GM21381 (cell line): ENCODE data around the gene LRRC36.
A peak's percentile ranks its signal among the peaks of the same experiment; 100 is the strongest.

ENCODE experiments used
- ATAC-seq: cut with Tn5 transposase; IDR thresholded peaks from one replicate; pipeline ENCODE4 v1.9.1; 2021; ENCODE audit warnings: mild to moderate bottlenecking, moderate library complexity; ENCODE audit not compliant: unreplicated experiment

The LRRC36 gene

DNA sequence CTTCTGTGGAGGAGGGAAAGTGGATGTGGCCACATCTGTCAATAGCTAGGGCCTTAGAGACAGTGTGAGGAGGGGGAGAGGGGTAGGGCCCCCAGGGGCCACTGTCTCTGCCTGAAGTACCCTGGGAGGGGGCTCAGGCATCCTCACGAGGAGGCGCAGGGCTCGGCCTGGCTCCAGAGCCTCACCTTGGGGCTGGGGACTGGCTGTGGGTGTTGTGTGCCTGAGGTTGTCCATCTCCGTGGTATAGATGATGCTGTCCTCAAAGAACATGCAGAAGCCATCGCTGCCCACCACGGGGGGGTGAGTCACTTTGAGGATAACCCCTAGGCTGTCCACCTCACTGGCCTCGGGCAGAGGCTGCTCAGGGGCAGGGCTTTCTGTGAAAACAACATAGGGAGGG lies 35.2 kb upstream of the LRRC36 start:
- no peak for ATAC-seq

DNA sequence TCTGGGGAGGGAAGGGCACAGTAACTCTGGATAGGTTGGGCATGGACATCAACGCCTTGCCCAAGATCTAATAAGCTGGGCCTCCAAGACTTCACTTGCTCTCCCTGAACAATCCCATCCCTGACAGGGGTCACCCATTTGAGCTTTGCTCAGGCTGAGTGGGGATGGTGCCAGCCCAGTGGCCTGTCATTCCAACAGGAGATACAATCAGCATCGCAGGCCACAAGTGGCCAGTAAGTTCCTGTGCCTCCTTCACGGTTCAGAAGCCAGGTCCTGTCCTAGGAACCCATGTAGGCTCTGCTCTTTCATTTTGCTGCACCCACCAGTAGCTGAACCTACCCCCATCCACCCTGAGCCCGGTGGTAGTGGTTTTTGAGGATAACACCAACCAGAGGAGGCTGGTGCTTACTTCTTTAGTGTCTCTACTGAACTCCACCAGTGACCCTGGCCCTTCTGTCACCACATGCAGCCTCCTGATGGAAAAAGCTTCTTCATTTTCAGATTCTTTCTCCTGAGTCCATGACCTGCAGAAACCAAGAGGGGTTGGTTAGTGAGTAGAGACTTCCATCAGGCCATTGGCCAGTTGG lies 32.4 kb upstream of the LRRC36 start:
- no peak for ATAC-seq

DNA sequence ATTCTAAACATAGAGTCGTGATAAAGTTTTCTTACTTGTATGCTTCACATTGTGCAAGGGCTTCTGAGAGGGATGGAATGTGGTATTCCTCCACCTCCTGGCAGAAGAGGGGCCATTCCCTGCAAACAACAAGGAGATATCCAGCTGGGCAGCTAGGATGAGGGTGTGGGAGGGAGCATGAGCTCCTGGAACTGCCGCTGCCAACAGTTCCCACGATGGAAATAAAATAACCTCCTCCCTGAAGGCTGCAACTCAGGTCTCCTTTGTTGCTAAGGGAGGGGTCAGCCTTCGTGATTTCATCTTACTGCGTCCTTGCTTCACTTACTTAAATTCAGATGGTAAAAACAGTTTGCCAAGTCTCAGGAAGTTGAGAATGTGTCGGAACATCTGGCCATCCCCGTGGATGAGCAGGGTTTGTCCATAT lies 31.7 kb upstream of the LRRC36 start:
- ATAC-seq = no peak

DNA sequence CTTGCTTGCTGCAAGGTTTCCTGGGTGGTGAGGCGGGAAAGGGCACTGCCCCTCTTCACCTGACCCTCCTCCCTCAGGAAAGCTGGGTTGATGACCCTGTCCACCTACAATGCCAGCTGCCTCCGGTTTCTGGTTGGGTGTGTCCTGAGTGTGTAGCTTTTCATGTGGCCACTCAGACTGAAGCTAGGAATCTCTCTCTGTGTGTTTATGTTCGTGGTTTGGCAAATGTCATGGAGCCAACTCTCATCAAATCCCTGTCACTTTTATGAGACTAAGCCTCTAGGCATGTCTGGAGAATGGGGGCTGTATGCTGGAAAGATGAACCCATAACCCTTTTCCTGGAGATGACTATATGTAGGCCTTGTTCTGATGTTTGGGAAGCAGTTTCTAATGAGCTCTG lies 30.2 kb upstream of the LRRC36 start:
- no peak for ATAC-seq

DNA sequence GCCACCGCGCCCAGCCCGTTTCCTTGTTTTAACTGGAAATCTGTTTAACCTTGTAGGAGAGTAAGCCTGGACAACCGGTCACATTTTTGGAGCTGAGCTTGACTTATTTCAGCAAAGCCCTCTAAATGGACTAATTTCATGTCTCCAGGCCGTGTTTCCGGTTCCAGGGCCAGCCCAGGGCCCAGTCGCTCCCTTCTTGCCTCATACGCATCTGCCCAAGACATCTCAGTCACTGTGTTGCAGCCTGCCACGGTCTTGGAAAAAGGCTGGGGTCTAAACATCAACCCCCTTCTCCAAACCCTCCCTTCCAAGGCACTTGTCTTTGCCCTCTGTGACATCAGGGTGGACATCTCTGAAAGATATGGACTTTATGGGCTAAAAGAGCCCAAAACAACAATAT lies 28.3 kb upstream of the LRRC36 start:
- ATAC-seq = no peak

DNA sequence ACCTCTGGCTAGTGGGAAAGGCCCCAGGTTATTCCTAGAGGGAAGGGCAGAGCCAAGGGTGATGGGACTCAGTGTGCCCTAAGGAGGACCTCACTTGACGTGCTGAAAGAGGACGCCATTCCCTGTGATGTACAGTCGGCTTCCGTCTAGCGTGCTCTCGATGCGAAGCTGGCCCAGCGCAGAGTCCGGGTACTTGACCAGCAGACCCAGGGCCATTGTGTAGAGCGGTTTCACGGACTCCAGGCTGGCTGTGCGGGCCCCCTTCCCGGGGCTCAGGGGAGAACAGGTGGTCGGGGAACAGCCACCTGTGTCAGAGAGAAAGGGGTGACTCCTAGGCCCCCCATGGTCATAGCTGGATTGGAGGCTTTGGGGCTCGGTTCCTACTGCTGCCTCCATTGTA lies 27.3 kb upstream of the LRRC36 start:
- no peak for ATAC-seq

DNA sequence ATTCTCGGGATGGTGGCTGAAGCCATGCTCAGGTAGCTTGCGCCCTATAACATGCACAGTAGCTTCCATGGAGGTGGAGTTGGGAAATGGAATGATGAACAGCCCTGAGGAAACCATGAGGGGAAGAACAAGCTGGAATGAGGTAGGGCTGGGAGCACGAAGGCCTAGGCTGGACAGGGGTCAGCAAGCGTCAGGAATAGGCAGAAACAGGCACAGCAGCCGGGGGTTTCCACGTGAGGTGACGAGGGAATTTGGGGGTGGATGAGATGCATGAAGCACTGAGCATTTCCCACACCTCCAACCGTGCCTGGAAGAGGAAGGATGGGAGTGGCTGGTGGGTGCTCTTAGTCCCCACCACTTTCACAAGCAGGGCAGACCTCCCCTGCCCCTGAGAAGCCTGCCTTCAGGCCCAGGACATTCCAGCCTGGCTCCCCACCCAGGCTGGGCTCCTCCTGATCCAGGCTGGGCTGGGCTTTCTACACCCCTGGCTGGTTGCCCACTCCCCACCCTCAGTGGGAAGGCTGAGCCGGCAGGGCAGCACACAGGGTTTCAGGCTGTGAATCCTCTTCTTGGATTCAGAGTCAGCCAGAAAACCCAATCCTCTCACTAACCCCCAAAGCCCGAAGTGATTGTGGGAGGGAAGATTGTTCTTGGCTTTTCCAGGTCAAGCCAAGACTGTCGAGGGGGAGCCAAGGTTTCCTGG lies 25.4 kb upstream of the LRRC36 start:
- ATAC-seq = no peak

DNA sequence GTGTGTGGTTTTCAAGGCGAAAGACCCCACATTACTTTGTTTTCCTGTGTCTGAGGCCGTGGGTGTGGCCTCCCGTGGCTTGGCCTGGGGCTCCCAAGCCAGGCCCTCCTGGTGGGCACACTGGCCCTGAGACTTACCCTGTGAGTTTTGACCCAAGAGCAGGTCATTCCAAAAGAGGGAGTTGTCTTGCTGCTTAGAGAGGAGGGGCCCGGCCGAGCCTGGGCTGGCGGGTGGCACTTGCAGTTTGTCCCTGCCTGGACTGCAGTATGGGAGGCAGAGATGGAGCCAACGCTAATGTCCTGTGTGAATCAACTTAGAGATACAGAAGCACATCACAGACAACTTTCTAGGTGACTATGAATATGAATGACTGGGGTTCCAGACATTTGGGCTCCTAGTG lies 24.5 kb upstream of the LRRC36 start:
- no peak for ATAC-seq

DNA sequence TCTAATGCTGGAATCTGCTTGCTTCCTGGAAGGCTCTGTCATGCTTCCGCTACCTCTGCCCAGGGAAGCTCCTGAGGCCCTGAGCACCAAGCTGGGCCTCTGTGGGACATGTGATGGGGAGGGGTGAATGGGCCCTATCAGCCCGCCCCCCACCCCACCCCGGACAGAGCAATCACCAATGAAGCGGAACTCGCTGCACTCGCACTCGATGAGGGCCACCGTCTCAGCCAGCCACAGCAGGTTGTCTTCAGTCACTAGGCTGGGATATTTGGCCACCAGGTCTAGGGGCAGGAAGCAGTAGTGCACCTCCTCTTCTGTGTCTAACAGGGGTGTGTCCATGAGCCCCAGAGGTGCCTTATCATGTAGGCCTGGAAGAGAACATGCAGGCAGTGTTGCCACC lies 23.6 kb upstream of the LRRC36 start:
- ATAC-seq = no peak

DNA sequence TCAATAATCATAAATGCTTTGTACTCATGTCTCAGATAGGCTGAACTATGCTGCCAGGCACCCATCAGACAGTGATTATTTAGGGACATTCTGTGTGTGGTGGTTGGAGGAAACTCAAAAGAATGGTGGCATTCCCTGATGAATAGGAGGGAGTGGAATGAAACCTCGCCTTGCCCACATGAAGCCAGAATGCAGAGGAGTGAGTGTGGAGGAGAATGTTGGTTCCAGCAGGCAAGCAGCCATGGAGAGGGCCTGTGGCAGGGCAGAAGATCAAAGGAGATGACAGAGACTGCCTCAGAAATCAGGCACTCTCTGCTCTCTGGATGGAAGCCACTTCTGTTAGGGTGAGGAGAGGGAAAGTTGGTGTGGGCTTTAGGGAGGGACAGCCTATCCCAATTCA lies 22.6 kb upstream of the LRRC36 start:
- no peak for ATAC-seq

DNA sequence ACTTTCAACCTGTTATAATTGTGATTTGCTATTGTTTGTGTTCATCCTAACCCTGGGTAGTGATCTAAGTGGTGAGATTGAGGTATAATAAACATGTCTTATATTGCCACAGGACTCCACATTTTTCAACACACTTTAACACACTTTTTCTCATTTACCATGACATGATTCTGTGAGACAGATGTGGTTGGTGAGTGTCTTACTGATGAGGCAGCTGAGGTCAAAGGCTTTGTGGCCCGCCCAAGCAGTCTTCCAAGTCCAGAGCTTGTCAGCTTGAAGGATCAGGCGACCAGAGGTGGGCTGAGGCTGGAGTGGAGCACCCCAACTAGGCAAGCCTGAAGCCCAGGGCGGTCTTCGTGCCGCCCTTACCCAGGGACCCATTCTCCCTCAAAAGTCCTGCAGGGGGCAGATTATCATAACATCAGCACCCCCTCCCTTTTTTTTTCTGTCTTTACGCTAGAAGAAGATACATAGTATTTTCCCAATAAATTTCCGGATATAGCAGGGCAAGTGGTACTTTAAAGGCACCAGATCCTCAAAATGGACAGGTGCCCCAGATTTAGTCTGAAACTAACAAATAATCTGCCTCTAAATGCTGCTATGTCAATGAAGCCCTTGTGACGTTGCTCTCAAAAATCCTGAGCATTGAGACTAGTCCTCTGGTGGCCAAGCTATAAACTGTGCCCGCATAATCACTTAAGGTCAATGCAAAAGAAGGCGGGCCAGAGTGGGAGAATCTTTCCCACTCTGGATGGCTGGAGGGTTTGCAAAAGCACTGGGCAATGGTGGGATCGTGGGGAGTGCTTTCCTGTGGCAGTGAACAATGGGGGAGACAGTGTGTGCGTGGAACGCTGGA lies 21.2 kb upstream of the LRRC36 start:
- ATAC-seq = no peak

DNA sequence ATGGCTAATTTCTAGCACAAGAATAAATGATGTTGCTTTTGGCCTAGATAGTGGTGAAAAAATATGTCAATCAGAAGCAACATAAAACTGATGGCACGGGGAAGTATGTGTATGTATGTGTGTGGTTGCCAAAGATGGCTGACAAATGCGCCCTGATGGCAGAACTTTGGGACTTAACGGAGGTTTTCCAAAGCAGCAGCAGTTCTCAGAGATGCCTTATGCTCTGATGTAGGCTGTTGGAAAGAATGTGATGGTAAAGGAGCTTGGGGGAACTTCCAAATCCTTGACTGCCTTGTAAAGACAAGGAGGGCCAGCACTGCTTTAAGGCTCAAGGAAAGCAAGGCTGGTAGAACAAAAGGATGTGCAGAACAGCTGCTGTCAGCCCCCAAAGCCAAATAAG lies 16.1 kb upstream of the LRRC36 start:
- ATAC-seq = no peak

DNA sequence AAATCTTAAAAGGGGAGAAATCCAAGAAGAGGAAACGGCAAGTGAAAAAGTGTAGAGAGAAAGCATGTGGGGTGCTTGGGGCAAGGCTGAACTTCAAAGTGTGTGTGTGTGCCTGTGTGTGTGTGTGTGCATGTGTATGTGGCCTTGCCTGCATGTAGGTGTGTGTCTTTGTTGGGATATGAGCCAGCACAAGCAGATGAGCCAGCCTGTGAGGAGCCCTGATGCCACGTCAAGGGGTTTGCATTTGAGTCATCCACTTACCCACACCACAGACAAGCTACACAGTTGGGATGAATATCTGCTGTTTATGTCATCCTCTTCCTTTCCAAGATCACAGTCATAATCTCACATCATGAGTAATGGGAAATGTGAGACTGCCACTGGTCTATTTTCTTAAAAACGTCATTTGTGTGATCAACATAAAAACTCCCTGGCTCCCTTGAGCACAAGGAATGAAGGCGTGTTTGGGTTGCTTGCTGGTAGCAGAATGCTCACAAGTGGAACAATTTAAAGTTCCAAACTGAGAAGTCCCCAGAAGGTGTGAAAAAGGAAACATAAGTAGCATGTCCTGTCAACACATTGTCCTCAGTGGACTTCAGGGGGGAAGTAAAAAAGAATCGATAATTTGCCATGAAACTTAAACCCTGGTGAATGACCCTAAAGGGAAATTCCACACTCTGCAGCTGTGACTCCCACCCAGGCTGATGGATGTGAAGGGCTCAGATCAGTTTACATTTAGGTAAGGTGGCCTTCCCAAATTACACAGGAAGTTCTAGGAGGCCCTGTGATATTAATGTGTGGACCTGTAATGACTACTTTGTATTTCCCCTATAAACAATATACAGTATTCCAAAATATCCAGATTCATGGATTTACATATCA lies 14.8 kb upstream of the LRRC36 start:
- ATAC-seq = peak; percentile 77

DNA sequence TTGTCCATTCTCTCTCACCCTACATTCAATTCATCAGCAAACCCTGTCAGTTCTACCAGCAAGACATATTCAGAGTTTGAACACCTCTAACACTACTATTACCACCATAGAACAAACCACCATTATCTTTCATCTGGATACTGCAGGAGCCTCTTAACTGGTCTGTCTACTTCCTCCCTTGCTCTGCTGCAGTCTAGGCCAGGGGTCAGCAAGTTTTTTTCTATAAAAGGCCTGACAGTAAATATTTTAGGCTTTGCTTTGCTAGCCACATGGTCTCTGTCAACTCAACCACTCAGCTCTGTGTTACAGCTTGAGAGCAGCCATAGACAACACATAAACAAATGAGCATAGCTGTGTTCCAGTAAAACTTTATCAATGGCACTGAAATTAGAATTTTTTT lies 13.9 kb upstream of the LRRC36 start:
- ATAC-seq = no peak

DNA sequence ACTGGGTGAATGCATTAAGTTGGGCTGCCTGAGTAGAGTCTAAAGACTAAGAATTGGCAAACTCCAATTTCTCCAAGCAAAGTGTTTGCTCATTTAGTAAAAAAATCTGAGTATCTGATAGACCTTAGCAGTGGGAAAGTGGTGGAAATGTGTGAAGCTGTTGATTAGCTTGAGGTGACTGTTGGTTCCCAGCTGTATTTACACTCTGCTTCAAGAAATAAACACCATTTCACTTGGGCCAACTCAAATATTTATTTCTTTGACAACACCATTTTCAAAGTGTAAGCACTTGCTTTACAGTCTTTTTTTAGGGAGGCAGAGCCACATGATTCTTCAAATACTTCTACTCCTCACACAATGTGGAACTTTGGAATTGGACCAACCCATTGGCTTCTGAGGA lies 8.8 kb upstream of the LRRC36 start:
- ATAC-seq = no peak

DNA sequence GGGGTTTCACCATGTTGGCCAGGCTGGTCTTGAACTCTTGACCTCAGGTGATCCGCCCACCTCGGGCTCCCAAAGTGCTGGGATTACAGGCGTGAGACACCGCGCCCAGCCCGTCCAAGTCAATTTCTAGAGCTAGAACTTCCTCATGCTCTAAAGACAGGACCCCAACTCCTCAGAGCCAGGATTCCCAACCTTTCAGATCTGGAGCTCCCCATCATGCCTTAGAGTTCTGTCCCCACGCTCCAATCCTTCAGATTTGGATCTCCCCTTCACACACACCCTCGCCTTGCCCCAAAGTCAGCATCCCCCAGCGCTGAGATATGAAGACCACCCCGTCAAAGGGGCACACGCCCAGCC lies 522 bp upstream of the LRRC36 start:
- no peak for ATAC-seq

DNA sequence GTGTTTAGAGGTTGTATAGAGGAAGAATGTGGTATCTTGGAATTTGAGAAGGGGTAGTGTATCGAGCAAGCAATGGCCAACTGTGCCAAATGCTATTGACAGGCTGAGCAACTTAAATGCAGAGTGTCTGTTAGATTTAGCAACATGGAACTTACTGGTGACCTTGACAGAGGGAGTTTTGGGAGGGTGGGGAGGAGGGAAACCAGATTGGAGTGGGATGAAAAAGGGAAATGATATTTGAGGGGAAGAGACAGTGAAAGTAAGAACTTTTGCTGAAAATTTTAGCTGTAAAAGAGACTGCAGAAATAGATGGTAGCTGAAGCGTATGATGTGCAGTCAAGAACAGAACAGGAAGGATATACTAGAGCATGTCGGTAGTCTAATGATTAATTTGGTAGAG lies 1.1 kb downstream of the LRRC36 start:
- no peak for ATAC-seq

DNA sequence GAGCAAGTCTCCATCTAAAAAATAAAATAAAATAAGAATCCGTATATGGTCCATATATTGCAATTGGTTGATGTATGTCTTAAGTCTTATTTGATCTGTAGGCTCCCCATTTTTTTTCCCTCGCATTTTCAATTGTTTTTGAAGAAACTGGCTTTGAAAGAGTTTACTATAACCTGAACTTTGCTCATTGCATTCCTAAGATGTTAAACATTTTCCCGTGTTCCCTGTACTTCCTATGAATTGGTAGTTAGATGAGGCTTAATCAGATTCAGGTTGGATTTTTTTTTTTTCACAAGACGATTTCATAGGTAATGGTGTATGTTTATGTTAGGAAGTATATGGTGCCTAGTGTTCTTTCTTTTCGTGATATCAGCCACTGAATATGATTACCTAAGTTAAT lies 3.3 kb downstream of the LRRC36 start:
- no peak for ATAC-seq

DNA sequence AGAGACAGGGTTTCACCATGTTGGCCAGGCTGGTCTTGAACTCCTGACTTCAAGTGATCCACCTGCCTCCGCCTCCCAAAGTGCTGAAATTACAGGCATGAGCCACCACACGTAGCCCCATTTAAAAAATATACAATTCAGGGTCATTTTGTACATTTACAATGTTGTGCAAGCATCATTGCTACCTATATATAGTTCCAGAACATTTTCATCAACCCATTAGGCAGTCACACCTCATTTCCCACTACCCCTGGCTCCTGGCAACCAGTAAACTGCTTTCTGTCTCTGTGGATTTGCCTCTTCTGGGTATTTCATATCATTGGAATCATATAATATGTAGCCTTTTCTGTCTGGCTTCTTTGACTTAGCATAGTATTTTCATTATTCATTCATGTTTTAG lies 6.7 kb downstream of the LRRC36 start:
- ATAC-seq = no peak

DNA sequence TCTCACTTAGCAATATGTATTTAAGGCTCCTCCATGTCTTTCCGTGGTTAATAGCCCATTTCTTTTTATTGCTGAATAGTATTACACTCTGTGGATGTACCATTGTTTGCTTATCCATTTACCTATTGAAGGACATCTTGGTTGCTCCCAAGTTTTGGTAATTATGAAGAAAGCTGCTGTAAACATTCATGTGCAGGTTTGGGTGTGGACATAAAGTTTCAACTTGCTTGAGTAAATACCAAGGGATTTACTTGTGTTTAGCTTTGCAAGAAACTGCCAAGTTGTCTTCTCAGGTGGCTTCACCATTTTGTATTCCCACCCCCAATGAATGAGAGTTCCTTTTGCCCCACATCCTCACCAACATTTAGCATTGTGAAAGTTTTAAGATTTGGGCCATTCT lies 9.5 kb downstream of the LRRC36 start:
- ATAC-seq = no peak

DNA sequence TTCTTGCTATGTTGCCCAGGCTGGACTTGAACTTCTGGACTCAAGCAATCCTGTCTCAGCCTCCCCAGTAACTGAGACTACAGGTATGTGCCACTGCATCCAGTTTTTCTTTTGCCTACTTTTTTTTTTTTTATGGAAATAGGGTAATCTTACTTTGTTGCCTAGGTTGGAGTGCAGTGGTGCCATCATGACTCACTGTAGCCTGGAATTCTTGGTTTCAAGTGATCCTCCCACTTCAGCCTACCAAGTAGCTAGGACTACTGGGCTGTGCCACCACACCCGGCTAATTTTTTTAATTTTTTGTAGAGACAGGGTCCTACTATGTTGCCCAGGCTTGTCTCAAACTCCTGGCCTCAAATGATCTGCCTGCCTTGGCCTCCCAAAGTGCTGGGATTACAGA lies 10.0 kb downstream of the LRRC36 start:
- no peak for ATAC-seq
